Measurements from ENCODE around the gene USP6NL. TPM values are rescaled to one million over a fixed set of nuclear protein-coding genes. Genes with fewer than 3 reads are reported as not detected.

Gene USP6NL
- total RNA-seq, 1 experiment from 2014 or later: 22.1 TPM

DNA sequence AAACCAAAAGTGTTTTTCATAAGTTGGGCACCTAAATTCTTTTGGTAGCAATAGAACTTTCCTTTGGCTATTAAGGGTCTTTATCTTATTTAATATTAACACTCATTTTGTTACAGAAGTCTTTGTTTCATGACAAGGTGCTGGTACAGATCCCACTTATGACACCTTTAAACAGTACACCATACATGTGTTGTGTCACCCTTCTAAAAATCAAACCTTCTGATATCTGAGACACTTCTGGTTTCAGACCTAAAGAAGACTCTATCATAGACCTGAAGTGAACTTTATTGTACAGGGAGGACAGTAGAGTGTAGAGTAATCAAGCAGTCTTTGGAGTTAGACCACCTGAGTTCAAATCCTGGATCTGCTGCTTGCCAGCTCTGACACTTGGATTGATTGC, 5.8 kb upstream of the USP6NL start:
- intact Hi-C loops (cut with micrococcal nuclease; ENCODE audit: unreplicated experiment): loop anchor here (10.0 kb wide), 1 partner anchor 208 kb away; the partner anchor contains the start of gene PROSER2
- no peak overlapping the region for H3K27ac ChIP-seq
- H3K4me3 ChIP-seq: no peak overlapping the region
- peaks cover 9% of the 10 kb centered on the region; the same call in 1 of the 2 replicates for H3F3A ChIP-seq (ENCODE audit: insufficient read depth, low read depth)
- no peaks in the 10 kb centered on the region for H3K36me3 ChIP-seq (ENCODE audit: low read depth)
- H2AFZ ChIP-seq: no peak overlapping the region
- H3K4me2 ChIP-seq: no peak overlapping the region
- peaks cover 8% of the 10 kb centered on the region; the same call in 1 of the 2 replicates for H3K4me1 ChIP-seq (replicated peaks; ENCODE audit: insufficient read depth)
- POLR2A ChIA-PET (ENCODE audit: unreplicated experiment): no interaction called here
- CTCF ChIA-PET: no interaction called here
- no peaks in the 10 kb centered on the region for H3K9me3 ChIP-seq (ENCODE audit: insufficient read depth, low read depth)
- H3K27me3 ChIP-seq (ENCODE audit: insufficient read depth, low read depth): no peaks in the 10 kb centered on the region
- no peaks in the 10 kb centered on the region for H3K9me2 ChIP-seq (ENCODE audit: insufficient read depth)
- DNase-seq: no peak
- H3K79me2 ChIP-seq (ENCODE audit: low read depth): no peaks in the 10 kb centered on the region
- H4K20me1 ChIP-seq (ENCODE audit: insufficient read depth): no peaks in the 10 kb centered on the region
- no peak for TF ChIP-seq EZH2 (IDR thresholded peaks at IDR 0.05; ENCODE audit: low read depth)
- TF ChIP-seq, protein P1, sequence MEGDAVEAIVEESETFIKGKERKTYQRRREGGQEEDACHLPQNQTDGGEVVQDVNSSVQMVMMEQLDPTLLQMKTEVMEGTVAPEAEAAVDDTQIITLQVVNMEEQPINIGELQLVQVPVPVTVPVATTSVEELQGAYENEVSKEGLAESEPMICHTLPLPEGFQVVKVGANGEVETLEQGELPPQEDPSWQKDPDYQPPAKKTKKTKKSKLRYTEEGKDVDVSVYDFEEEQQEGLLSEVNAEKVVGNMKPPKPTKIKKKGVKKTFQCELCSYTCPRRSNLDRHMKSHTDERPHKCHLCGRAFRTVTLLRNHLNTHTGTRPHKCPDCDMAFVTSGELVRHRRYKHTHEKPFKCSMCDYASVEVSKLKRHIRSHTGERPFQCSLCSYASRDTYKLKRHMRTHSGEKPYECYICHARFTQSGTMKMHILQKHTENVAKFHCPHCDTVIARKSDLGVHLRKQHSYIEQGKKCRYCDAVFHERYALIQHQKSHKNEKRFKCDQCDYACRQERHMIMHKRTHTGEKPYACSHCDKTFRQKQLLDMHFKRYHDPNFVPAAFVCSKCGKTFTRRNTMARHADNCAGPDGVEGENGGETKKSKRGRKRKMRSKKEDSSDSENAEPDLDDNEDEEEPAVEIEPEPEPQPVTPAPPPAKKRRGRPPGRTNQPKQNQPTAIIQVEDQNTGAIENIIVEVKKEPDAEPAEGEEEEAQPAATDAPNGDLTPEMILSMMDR (conservative IDR thresholded peaks at IDR 0.05): no peak
- BruUV-seq (replicated peaks): no TSS peak

DNA sequence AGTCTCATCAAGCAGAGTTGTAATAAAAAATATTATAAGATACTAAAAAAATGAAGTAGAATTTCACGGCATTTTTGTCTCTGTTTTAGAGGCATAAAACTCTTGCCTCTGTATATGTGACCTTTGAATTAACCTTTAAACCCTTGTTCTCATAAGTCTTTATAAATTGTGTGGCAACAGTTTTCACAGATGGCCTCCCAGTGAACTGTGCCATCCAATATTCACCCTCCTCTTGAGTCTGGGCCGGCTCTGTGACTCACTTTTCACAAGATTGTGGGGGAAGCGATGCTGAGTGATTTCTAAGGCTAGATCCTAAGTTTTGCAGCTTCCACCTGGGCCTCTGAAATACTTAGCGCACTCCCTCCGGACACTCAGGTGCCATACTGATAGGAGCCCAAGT, 4.6 kb upstream of the USP6NL start:
- ChIA-PET CTCF (no interaction called here), POLR2A (ENCODE audit: unreplicated experiment) (no interaction called here)
- Histone ChIP-seq H3K27ac (no peak overlapping the region), H4K20me1 (ENCODE audit: insufficient read depth) (no peaks in the 10 kb centered on the region), H3K79me2 (ENCODE audit: low read depth) (no peaks in the 10 kb centered on the region), H3K36me3 (ENCODE audit: low read depth) (no peaks in the 10 kb centered on the region), H2AFZ (no peak overlapping the region), H3K9me2 (ENCODE audit: insufficient read depth) (no peaks in the 10 kb centered on the region), H3K4me1 (replicated peaks; ENCODE audit: insufficient read depth) (peaks cover 12% of the 10 kb centered on the region; the same call in 1 of the 2 replicates), H3K9me3 (ENCODE audit: insufficient read depth, low read depth) (no peaks in the 10 kb centered on the region), H3K4me3 (no peak overlapping the region), H3K27me3 (ENCODE audit: insufficient read depth, low read depth) (no peaks in the 10 kb centered on the region), H3F3A (ENCODE audit: insufficient read depth, low read depth) (peaks cover 14% of the 10 kb centered on the region), H3K4me2 (no peak overlapping the region)
- BruUV-seq (replicated peaks): no TSS peak
- intact Hi-C loops (cut with micrococcal nuclease; ENCODE audit: unreplicated experiment): loop anchor here (10.0 kb wide), 1 partner anchor 209 kb away; the partner anchor contains the start of gene PROSER2
- DNase-seq: no peak
- no peak for TF ChIP-seq EZH2 (IDR thresholded peaks at IDR 0.05; ENCODE audit: low read depth)
- TF ChIP-seq, protein P1 (conservative IDR thresholded peaks at IDR 0.05): no peak

DNA sequence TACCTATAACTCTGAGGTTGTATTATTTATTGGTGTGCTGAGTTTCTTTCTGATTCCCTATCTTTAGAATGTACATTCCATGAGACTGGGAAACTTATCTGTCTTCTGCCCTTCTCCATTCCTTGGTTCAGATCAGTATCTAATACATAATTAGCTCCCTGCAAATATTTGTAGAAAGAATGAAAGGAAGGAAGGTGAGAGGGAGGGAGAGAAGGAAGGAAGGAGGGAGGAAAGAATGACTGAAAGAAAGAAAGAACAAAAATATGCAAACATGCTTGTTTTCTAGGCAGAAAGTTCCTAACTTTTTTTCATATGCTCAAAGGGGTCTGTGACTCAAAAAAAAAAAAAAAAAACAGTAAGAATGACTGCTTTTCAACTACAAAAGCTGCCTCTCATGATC, 3.9 kb upstream of the USP6NL start:
- ChIA-PET CTCF (no interaction called here), POLR2A (ENCODE audit: unreplicated experiment) (no interaction called here)
- peaks cover 6% of the 10 kb centered on the region for H3K79me2 ChIP-seq (ENCODE audit: low read depth)
- intact Hi-C loops (cut with micrococcal nuclease; ENCODE audit: unreplicated experiment): loop anchor here (10.0 kb wide), 1 partner anchor 209 kb away; the partner anchor contains the start of gene PROSER2
- DNase-seq: no peak
- no peak overlapping the region for H3K4me3 ChIP-seq
- H3K27ac ChIP-seq: no peak overlapping the region
- no peak overlapping the region for H3K4me2 ChIP-seq
- no TSS peak for BruUV-seq (replicated peaks)
- TF ChIP-seq EZH2 (IDR thresholded peaks at IDR 0.05; ENCODE audit: low read depth): no peak
- TF ChIP-seq, protein P1 (conservative IDR thresholded peaks at IDR 0.05): no peak
- no peak overlapping the region for H2AFZ ChIP-seq
- no peaks in the 10 kb centered on the region for H3K36me3 ChIP-seq (ENCODE audit: low read depth)
- H3K9me3 ChIP-seq (ENCODE audit: insufficient read depth, low read depth): no peaks in the 10 kb centered on the region
- H3K9me2 ChIP-seq (ENCODE audit: insufficient read depth): no peaks in the 10 kb centered on the region
- H4K20me1 ChIP-seq (ENCODE audit: insufficient read depth): no peaks in the 10 kb centered on the region
- H3K27me3 ChIP-seq (ENCODE audit: insufficient read depth, low read depth): no peaks in the 10 kb centered on the region
- H3K4me1 ChIP-seq (replicated peaks; ENCODE audit: insufficient read depth): peaks cover 12% of the 10 kb centered on the region; the same call in 1 of the 2 replicates
- H3F3A ChIP-seq (ENCODE audit: insufficient read depth, low read depth): peaks cover 14% of the 10 kb centered on the region
